HuH-7.5 (cell line): Measurements from ENCODE around the gene MAML2.

Experiments used
- DNase-seq: peaks from one replicate; pipeline ENCODE4 v3.0.0; 2011; ENCODE audit warnings: low spot score

The MAML2 gene

GRCh38 chr11:96318399-96318798 lies 24.6 kb downstream of the MAML2 start:
- no peak for DNase-seq

- DNase-seq = no peak
Measured at GRCh38 chr11:96317985-96318384, 25.0 kb downstream of the MAML2 start.

DNA sequence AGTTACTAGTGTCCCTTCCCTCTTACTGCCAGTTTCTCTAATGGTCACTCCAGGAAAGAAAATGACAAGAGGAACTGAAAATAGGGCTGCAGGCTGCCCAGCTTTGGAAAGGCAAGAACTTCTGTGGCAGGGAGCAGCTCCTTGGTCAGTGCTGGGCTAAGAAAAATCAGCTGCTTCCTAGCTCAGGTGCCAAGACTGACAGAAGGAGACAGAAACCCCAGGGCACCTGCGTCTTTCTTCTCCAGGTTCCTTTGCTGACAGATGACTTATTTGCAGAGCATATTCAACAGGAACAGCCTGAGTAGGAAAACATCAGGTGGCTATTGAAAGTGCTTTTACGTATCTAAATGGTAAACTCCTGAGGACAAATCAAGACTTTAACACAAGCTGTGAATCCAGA lies 25.4 kb downstream of the MAML2 start:
- DNase-seq = no peak

- DNase-seq = no peak
Measured at GRCh38 chr11:96316869-96317268, 26.1 kb downstream of the MAML2 start.

DNA sequence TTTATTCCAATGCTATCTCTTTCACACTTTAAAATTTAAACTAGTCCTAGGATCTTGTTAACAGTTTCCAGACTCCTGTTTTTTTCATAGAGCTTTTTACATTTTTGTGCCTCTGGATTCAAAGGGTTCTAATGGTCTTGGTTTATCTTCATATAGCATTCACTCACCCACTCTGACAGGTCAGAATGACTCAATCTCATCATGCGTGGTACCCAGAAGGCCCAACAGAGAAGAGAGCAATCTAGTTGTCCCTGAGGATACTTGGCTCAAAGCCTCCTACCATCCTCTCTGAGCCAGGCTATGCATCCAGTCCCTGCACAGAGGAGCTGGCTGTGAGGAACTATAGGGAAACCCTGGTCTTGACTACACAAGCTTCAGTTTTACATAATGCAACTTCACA lies 27.5 kb downstream of the MAML2 start:
- DNase-seq = no peak

GRCh38 chr11:96314326-96315020 lies 28.5 kb downstream of the MAML2 start:
- DNase-seq = no peak

- no peak for DNase-seq
Measured at GRCh38 chr11:96313163-96313562, 29.8 kb downstream of the MAML2 start.

- no peak for DNase-seq
Measured at GRCh38 chr11:96311120-96311568, 31.9 kb downstream of the MAML2 start.

- no peak for DNase-seq
Measured at GRCh38 chr11:96310236-96310635, 32.8 kb downstream of the MAML2 start.

- DNase-seq = no peak
Measured at GRCh38 chr11:96309643-96310017, 33.4 kb downstream of the MAML2 start.

DNA sequence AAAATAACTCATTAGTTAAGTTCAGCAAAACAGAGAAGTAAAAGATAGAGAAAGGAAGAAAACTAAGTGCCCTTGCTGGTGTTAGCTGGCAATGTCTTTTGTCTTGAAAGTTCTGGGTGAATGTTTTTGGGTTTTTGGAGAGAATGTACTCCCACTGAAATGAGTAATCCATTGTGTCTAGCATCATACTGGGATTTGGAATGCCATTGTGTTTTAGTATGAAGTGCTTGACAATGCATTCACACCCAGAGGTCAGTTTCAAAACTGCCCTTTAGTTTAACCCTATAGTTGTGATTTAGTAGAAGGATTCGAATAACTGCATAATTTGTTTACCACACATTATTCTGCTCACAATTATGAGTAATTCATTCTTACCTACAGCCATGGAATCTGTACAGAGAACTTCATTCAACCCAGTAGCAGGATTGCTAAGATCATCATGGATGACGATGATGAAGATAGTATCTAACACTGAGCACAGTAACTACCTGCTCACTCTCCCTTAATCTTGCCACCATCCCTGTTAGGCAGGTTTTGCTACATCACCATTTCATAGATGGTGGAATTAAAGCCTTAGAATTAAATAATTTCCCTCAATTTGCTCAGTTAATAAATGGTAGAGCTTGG lies 33.9 kb downstream of the MAML2 start:
- DNase-seq = no peak

DNA sequence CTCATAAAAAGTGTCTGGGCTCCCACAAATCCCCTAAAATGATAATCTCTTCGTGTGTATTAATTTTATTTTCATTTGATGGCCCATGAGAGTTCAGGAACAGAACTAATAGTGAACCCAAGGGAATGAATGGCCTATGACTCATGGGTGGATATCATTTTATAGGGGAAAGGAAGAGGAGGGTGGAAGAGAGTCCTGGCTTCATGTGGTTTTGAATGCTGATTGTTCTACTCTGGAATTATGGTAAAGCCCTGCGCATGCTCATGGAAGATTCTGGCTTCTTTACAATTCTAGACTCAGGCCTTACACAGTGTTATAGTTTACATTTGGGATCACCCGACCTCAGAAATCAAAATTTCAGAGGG lies 35.2 kb downstream of the MAML2 start:
- DNase-seq = no peak

DNA sequence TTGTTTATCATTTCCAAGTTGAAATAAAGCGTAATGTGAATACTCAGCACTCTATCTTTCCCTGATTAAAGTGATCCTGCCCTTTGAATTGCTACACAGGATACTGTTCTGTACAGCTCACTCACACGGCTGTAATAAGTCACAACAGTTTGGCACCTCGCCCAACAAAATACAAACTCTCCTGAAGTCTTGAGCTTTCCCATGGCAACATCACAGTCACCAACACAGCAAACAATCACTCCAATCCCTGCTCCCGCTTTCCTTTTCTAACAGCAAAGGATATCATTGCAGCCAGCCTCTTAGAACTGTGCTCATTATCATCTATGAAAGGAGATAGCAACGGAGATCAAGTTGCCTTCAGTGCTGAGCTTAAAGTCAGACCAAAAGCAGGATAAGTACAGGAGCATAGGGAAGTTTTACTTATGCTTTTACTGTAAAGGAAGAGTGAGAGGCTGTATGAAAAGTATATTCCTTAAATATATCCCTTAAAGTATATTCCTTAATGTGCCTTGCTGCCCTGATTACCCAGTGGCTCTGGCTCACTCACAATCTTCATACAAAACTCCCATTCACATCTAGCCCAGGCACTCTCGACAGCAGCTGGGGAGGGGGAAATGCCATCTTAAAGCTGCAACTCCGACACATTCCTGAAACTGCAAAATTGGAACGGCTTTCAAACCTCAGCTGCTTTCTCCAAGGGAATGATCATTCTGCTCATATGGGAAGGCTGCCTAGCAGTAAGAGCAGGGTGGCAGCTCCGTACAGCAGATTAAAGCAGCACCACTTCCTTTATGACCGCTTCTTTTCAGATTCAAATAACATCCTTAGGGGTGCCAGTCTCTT lies 35.8 kb downstream of the MAML2 start:
- DNase-seq = no peak

GRCh38 chr11:96306600-96306932 lies 36.4 kb downstream of the MAML2 start:
- no peak for DNase-seq

- no peak for DNase-seq
Measured at GRCh38 chr11:96306071-96306470, 36.9 kb downstream of the MAML2 start.

DNA sequence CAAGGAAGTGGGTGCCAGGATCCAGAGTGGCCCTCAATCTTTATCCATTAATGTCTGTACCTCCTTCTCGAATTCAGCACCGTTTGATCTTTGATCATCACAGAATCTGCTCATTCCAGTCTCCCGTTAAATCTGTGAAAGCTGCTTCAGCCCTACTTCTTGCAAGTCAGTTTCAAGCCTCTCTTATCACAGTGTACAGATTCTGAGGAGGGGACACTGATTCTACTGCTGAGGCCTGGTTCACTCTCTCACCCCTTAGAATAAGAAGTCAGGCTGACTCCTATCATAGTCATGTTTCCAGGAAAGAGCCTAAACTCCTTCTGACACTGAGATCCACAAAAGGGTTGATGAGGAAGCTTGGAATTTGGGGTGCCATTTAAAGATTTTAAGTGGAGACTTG lies 39.0 kb downstream of the MAML2 start:
- DNase-seq = no peak

GRCh38 chr11:96303064-96303463 lies 39.9 kb downstream of the MAML2 start:
- DNase-seq = no peak

- no peak for DNase-seq
Measured at GRCh38 chr11:96301818-96302217, 41.2 kb downstream of the MAML2 start.

DNA sequence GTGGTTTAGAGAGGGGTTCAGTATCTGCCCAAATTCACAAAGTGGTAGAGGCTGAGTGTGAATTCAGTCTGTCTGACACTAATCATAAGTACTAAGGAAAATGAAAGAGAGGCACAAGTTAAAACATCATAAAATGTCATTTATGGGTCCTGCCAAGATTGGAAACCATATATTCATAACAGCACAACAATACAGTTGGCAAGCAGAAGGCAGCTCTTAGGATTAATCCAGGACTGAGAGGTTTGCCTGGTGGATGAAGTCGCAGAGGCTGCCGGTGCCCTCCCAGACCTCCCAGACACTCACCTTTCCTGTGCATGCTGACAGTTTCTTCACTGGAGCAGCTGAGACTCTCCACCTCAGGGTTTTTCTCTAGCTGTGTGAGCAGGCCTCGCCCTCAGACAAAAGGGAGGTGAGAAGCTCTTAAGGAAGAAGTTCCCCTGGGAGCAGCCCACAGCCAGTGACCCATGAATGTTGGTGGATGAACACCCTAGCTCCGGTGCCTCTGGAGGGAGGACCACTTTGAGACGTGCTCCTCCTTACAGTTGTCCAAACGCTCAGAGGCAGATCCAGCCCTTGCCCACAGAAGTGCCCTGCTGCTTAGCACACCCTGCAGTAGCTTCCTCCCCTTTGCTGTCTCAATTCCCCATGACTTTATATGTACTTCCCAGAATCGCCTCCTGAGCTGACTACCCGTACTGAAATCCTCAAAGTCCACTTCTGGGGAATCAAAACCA lies 43.7 kb downstream of the MAML2 start:
- no peak for DNase-seq

DNA sequence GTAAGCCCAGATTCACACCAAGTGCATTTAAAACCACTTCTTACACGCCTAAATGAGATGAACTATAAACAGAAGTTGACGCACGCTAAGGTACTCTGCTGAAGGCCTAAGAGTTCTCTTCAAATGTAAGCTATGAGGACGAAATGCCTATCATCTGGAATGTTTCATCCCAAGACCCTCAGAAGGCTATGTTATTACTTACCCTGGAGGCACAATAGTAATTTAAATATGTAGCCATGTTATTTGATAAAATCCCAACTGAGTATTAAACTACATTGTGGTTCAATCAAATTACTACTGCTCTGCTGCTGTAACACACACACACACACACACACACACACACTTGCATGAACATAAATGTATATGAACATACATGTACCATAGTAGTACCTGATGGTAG lies 47.6 kb downstream of the MAML2 start:
- no peak for DNase-seq

DNA sequence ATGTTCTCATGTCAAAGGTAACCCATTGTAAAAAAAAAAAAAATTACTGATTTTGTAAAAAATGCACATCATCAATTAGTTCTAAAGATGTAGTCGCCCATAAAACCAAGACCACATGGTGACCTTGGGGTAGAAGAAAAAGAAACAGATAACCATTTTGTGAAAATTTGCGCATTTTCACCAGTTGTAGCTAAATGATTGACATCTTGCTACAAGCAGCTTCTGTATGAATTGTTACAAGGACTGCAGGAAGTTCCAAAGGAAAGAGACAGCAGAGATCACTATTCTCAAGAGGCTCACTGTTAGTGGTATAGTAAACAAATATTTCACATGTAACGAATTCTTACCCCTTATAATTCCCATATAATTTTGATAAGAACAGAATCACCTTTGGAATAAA lies 48.7 kb downstream of the MAML2 start:
- no peak for DNase-seq

DNA sequence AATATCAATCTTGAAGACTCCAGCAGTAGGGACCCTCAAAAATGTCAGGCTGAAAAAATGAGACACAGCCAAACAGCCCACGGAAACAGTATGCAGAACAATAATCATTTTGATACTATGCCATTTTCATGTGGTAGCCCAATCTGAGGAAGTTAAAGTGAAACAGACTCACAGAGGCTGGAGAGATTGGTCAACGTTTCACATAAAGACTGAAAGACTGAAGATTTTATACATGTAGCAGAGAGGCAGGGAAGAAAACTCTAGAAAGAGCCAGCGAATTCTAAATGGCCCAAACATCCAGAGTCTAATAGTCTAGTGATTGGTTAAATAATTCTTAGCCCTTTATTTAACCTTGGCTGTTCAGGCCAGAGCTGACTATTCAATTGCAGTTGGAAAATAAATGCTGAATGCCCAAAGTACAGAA lies 49.4 kb downstream of the MAML2 start:
- DNase-seq = no peak

DNA sequence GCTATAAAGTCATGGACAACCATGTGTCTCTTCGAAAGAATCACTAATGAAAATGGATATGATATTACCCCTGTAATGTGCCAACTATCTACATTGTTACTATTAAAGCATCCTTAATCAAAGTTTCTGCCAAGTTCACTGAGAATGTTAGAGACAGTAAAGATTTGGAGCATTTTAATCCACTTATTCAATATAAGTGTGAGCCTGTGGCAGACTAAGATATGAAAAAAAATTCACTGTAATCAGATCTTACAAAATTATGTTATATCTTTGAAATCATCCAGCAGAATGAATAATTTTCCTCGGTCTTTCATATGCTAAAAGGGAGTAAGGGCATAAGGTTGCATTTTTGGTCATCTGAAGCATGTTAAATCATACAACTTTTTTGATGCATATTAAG lies 49.9 kb downstream of the MAML2 start:
- DNase-seq = no peak
